Body of pancreas (tissue), 4 donors: ENCODE results near the gene ING4.

Source experiments
- CTCF ChIP-seq, 7 experiments: fragments of 450-650 bp in 4 of 7; fragments of 200-600 bp in 3 of 7; sonication (generic) in 3 of 7; IDR thresholded peaks; one replicate each; pipeline ENCODE4 v1.5.1; 2016 to 2019; ENCODE audit warnings: antibody characterized with exemption in 7 of 7
- POLR2A ChIP-seq, 3 donors: fragments of 450-650 bp; IDR thresholded peaks; one replicate each; pipeline ENCODE4 v1.6.1; 2016; ENCODE audit warnings: antibody characterized with exemption in 3 of 3, mild to moderate bottlenecking in 2 of 3

- TF ChIP-seq CTCF (IDR thresholded peaks at IDR 0.05): no peak
- no peak for TF ChIP-seq POLR2A (IDR thresholded peaks at IDR 0.05)
Measured at GRCh38 chr12:6618483-6619225, 44.3 kb downstream of the ING4 start.
